Measurements from ENCODE around the gene ACOT4.

ACOT4 gene

GRCh38 chr14:73602994-73603393 is 11.3 kb downstream of the ACOT4 start:
- no peaks in the 10 kb centered on the region for H3K27me3 ChIP-seq
- H3K4me3 ChIP-seq (ENCODE audit: low read depth, low read length), result no peak overlapping the region
- H3K36me3 ChIP-seq, result no peaks in the 10 kb centered on the region
- H3K9me3 ChIP-seq, result no peaks in the 10 kb centered on the region
- no peaks in the 10 kb centered on the region for H3K4me1 ChIP-seq
- TF ChIP-seq CTCF (IDR thresholded peaks at IDR 0.05; ENCODE audit: low read depth, low read length), result no peak
- DNase-seq, result no peak

GRCh38 chr14:73606271-73606670 is 14.6 kb downstream of the ACOT4 start:
- TF ChIP-seq CTCF (IDR thresholded peaks at IDR 0.05; ENCODE audit: low read depth, low read length), result no peak
- DNase-seq, result no peak
- H3K4me3 ChIP-seq (ENCODE audit: low read depth, low read length), result no peak overlapping the region
- no peaks in the 10 kb centered on the region for H3K36me3 ChIP-seq
- H3K9me3 ChIP-seq, result no peaks in the 10 kb centered on the region
- H3K4me1 ChIP-seq, result no peaks in the 10 kb centered on the region
- H3K27me3 ChIP-seq, result no peaks in the 10 kb centered on the region

- Histone ChIP-seq H3K9me3 (no peaks in the 10 kb centered on the region), H3K4me1 (no peaks in the 10 kb centered on the region), H3K27me3 (no peaks in the 10 kb centered on the region), H3K36me3 (no peaks in the 10 kb centered on the region), H3K4me3 (ENCODE audit: low read depth, low read length) (no peak overlapping the region)
- no peak for DNase-seq
- no peak for TF ChIP-seq CTCF (IDR thresholded peaks at IDR 0.05; ENCODE audit: low read depth, low read length)
Observed at GRCh38 chr14:73607241-73607640, 15.6 kb downstream of the ACOT4 start.

GRCh38 chr14:73610687-73611086 is 19.0 kb downstream of the ACOT4 start:
- no peaks in the 10 kb centered on the region for H3K36me3 ChIP-seq
- no peaks in the 10 kb centered on the region for H3K9me3 ChIP-seq
- H3K4me3 ChIP-seq (ENCODE audit: low read depth, low read length), result no peak overlapping the region
- peak; percentile 30 for DNase-seq
- TF ChIP-seq CTCF (IDR thresholded peaks at IDR 0.05; ENCODE audit: low read depth, low read length), result no peak
- H3K4me1 ChIP-seq, result no peaks in the 10 kb centered on the region
- no peaks in the 10 kb centered on the region for H3K27me3 ChIP-seq

- H3K27me3 ChIP-seq, result no peaks in the 10 kb centered on the region
- no peaks in the 10 kb centered on the region for H3K4me1 ChIP-seq
- DNase-seq, result peak; percentile 82
- TF ChIP-seq CTCF (IDR thresholded peaks at IDR 0.05; ENCODE audit: low read depth, low read length), result no peak
- no peaks in the 10 kb centered on the region for H3K9me3 ChIP-seq
- H3K4me3 ChIP-seq (ENCODE audit: low read depth, low read length), result peak within 1 kb of the TSS; percentile 65
- no peaks in the 10 kb centered on the region for H3K36me3 ChIP-seq
Observed at GRCh38 chr14:73612339-73613045, 20.8 kb downstream of the ACOT4 start, which contains the start of gene ACOT6. TSS of gene ACOT6 (plus strand) at chr14:73612517. CDS start at chr14:73612572, 55 bp downstream.

GRCh38 chr14:73613046-73613383 is 21.3 kb downstream of the ACOT4 start:
- no peaks in the 10 kb centered on the region for H3K4me1 ChIP-seq
- no peaks in the 10 kb centered on the region for H3K27me3 ChIP-seq
- DNase-seq, result no peak
- TF ChIP-seq CTCF (IDR thresholded peaks at IDR 0.05; ENCODE audit: low read depth, low read length), result no peak
- peak overlapping the region; percentile 65 for H3K4me3 ChIP-seq (ENCODE audit: low read depth, low read length)
- H3K9me3 ChIP-seq, result no peaks in the 10 kb centered on the region
- H3K36me3 ChIP-seq, result no peaks in the 10 kb centered on the region
